GM19452 (cell line): Measurements from ENCODE around the gene IDI1.
"Not testable (repeated sequence)": the region's sequence is repeated elsewhere in the genome, so short reads cannot be mapped to it uniquely, and the experiment has no call there.

Experiments used
- ATAC-seq: cut with Tn5 transposase; IDR thresholded peaks from one replicate; pipeline ENCODE4 v1.9.1; 2021; ENCODE audit not compliant: unreplicated experiment

Gene IDI1

DNA sequence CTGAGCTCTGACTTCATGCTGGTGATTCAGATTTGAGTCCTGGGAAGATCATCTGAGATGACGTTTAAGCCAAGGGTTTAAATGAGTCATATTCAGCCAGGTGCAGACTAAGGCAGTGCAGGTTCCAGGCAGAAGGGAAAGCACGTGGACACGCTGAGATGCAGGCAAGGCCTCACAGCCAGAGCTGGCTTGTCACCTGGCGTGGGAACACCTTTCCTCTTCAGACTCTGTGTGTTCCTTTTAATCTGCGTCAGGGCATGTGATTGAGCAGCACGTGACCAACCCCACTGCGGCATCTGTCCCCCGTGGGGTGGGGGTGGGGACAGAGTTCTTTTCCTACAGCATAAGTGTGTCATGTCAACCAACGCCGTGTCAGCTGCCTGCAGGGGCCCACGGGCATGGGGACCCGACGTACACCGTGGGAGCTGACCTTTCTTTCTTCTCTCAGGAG is 12.6 kb downstream of the IDI1 start:
- peak; percentile 52 for ATAC-seq

DNA sequence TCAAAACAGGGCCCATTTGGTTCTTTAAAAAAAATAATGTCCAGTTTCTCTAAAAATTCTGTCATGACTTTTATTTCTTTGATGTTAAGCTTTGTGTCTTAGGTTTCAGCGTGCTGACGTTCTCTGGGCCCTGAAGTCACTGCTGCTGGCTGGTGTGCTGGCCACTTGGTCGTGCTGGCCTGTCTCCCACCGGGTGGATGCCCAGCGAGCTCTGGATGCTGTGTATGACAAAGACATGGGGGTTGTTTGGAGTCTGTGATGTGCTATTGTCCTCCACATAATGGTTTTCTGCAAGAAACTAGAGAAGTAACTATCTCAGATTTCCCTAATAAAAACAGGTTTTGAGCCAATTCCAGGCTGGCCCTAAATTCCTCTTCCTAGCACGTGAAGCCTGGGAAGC is 13.7 kb downstream of the IDI1 start:
- ATAC-seq = no peak

DNA sequence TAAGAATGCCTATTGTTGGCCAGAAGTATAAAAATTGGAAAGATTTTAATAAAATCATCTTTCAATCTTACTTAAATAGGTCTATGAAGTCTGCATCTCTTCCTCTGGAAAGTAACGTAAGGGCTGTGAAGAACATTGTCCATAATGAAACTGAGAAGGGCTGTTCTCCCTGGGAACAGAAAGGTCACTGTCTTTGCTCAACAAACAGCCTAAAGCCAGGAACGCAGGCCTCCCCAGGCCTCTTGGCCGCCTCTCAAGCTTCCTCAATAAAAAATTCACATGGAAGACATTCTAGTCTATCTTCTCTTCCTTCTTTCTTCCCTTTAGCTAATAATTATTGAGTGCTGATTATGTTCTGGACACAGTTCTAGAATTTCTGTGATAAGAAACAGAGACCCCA is 14.2 kb downstream of the IDI1 start:
- ATAC-seq = no peak

DNA sequence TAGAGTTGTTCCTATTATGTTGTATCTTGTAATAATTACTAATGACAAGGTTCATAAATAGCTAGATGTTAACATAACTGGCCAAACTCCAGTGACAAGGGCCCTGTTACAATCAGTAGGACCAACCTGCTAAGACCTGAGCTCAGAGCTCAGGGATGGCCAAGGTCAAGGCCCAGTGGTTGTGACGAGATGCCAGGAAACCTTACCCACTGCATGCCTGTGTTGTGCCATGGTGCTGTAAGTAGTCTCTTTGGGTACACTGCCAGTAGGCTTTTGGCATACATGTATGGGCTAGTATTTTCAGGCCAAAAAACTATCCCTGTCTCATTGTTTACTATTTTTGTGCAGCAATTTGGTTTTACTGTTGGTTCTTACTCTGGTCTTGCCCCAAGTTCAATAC is 15.3 kb downstream of the IDI1 start:
- ATAC-seq = no peak

DNA sequence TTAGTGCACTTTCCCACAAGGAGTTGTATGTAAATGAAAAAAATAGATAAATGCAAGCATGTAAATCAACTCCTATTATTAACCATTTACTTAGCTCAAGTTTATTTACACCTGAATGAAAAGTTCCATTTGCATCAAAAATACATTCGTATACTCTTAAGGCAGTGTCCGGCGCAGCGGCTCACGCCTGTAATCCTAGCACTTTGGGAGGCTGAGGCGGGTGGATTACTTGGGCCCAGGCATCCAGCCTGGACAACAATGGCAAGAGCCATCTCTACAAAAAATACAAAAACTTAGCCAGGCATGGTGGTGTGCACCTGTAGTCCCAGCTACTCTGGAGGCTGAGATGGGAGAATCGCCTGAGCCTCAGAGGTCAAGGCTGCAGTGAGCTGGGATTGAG is 19.1 kb downstream of the IDI1 start:
- ATAC-seq = no peak

DNA sequence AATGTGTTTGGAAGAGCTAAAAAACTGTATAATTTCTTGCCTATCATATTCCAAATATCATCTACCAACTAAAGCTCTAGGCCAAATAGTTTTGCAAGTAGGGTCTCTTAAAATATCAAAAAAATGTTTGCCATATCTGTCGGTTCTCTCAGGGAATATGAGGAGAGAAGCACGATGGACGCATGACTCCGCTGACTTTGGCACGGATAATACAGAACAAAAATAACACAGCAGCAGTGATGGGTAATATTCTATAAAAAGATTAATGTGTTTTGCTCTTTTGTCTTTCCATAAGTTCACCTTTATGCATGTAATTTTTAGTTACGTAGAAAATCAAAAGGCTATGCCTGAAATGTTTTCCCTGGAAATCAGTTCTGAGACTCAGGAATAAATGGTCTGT is 22.3 kb downstream of the IDI1 start:
- no peak for ATAC-seq

DNA sequence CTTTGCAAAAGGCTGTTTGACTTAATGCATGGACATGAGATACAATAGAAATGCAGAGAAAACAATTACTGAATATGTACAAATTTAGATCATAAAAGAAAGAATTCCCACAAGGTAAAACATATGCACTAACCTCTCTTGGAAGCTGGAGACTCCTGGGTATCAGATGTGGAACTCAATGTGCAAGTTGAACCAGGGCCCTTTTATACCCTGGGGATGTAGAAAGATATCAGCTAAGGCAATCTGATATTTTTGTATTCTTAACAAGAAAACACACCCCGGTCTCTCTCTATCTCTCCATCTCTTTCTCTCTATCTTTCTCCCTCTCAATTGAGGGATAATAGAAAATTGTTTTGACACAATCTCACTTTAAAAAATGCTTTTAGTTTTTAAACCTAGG is 23.2 kb downstream of the IDI1 start, which contains the start of gene IDI2:
Gene IDI2, minus strand, starts transcription at position 177 of the 400 bp plus-strand sequence. CDS start 1,136 bp downstream, outside the sequence.
- ATAC-seq = no peak

DNA sequence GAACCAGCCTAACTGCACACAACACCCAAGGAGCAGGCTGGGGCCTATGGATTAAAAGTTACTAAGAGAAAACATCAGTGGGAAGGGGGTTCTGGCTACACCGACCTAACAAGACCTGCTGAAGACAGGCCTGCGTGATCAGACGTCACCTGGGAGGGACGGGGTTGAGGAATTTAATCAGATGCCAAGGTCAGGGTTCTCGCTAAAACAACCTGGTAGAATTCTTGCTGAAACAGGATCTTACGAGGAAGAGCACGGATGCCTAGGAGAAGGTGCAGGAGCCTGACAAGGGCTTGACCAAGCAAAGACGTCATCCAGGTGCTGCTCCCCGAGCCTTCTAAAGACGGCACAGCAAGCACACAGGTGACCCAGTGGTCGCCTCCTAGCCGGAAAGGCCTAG is 24.8 kb downstream of the IDI1 start:
- no peak for ATAC-seq

DNA sequence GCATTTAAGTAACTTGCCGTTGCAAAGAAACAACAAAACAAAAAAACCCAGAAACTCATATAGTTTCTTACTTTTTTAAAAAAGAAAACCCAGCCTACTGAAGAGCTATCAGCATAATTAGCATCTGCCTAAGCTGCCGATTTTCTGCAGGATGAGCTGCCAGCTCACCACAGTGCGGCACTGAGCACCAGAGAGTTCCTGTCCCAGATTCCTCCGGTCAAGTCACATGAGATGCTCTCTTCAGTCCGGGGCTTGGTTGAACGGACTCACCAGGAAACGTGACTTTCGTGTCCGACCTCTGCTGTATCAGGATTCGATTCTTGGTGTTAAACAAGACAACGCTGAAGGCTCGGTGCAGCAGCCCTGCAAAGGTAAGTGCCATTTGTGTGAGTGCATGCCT is 26.5 kb downstream of the IDI1 start:
- no peak for ATAC-seq

DNA sequence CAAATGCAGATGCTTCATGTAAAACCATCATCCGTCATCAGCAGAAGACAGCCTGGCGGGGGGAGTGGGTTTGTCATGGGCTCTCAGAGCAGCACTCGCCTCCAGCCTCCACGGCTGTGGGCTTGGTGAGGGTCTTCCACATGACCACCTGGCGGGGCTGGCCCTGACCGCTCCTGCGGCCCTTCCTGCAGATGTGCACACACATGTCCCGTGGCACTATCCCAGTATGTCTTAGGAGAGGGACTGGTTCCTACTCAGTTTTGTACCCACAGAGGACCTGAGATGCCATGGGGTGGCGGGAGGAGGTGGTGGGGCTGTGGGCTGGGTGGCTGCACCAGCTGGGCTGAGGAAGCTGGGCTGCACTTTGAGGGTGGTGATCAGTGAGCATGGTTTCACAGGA is 28.0 kb downstream of the IDI1 start:
- ATAC-seq = no peak

DNA sequence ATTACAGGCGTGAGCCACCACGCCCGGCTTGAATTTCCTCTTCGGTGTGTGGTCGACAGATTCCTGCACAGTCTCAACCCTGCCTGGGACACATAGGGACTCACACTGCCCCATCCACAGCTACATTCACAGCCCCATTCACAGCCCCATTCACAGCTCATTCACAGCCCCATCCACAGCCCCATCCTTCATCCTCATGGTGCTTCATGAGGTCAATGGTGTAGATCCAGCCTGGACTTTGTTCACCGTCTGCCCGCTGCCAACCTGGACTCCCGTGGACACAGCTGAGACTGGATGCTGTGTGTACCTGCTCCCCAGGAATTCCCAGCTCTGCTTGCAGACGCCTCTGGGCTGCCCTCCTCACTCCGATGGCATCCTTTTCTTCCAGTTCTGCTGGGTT is 28.5 kb downstream of the IDI1 start:
- ATAC-seq = no peak

DNA sequence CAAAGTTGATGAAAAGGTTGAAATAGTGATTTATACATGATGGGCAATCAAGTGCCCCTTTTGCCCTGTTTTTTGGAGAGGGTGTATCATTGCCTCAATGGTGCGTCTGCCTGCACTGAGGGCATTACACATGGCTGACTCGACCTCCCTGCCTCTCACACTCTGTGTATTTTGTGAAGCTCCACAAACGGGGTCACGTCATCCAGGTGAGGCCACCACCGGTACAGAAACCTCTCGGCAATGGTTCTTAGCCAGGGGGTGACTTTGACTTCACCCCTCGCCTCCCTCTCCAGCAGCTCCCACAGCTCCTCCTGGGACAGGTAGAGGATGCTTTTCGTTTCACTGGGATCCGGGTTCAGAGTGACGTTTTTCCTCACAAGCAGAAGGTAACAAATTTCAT is 29.6 kb downstream of the IDI1 start:
- ATAC-seq = no peak

DNA sequence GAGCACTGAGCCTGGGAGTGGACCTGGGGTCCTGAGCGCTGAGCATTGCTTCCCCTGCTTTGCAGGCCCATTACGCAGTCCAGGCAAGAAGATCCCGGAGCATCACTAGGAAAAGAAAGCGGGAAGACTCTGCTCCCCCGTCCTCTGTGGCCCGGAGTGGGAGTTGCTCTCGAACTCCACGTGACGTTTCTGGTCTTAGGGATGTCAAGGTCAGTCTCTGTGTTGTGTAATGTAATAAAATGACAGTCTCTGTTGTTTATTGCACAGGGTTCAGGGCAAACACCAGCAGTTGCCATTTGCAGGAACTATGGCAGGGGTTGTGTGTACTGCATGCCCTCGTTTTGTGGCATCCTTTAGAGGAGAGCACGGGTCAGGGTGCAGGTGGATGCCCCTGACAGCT is 33.2 kb downstream of the IDI1 start:
- ATAC-seq = no peak

DNA sequence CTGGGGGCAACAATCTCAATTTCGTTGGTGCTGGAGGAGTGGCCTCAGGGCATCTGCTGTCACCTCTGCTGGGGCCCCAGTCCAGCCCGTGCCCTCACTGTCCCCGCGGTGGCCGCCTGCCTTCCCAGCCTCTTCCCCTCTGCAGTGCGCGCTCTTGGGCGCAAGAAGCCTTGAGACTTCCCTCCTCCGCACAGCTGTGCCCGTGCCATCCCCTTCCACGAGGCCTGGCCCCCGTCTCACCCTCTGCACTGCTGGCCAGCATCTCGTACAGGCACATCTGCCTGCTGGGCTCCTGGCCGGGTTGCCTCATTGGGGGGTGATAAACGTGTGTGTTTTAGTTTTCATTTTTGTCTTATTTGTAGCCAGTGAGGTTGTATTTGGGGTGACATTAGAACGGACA is 37.2 kb downstream of the IDI1 start:
- no peak for ATAC-seq

DNA sequence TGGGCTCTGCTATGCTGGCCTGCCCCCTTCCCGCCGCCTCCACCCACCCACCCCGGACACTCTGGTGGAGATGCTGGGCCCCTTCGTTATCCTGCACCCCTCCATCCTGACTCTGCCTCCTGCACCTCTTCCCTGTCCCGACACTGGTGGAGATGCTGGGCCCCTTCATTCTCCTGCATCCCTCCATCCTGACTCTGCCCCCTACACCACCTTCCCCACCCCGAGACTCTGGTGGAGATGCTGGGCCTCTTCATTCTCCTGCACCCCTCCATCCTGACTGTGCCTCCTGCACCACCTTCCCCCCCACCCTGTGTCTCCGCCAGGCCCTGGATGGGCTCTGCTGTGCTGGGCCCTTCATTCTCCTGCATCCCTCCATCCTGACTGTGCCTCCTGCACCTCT is 38.2 kb downstream of the IDI1 start:
- no peak for ATAC-seq

DNA sequence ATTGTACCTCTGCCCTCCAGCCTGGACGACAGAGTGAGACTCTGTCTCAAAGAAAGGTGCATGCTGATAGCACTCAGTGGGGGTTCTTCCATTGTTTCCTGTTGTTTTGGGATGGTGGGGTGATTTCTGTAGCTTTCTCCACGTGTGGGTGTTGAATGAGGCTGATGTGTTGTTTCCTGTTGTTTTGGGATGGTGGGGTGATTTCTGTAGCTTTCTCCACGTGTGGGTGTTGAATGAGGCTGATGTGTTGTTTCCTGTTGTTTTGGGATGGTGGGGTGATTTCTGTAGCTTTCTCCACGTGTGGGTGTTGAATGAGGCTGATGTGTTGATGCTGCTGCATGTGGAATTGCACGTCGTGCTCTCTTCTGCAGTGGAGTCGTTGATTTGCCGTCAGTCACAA is 39.0 kb downstream of the IDI1 start:
- not testable (repeated sequence) for ATAC-seq

DNA sequence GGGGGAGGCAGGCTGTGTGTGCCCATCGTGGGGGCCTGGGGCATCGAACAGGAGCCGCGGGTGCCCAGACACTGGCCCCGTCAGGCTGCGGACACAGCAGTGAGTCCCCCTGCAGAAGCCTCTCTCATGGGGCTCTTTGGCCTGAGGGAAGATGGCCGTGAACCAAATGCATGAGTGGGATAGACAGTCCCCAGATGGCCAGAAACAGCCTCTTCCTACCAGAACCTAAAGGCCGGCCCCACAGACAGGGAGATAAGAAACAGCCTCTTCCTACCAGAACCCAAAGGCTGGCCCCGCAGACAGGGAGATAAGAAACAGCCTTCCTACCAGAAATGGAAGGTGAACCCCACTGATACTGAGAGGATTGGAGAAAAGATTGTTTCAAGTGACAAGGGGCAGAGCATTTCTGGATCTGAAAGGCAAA is 39.8 kb downstream of the IDI1 start:
- no peak for ATAC-seq

DNA sequence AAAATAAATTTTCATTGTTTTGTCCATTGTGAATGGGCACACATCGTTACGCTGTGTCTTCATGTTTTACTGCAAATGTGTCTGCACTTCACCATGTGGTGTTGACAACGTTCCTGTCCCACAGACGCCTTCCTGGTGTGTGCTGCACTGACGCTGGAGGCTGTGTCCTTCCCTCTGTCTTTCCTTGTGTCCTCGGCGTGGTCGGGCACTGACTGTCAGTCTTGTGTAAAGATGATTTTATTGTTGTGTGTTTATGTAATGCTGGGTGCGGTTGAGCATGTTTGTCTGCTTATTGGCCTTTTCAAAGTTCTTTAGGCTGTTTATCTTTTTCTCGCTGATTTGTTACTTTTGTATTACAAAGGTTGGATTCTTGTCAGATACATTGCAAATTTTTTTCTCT is 41.3 kb downstream of the IDI1 start:
- ATAC-seq = no peak

DNA sequence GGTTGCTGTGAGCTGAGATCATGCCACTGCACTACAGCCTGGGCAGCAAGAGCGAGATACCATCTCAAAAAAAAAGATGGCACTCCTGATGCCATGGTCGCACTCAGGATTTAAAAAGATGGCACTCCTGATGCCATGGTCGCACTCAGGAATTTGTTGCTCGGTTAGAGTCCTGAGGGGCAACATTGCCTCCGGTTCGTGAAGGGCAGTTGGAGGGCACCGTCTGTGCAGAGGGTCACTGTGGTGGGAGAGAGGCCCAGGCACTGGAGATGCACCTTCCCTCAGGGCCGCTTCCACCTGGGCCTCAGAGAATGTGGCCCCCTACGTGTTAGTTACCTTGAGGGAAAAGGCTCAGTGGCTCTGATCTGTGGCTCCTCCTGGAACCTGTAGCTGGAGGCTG is 42.3 kb downstream of the IDI1 start:
- ATAC-seq = no peak

DNA sequence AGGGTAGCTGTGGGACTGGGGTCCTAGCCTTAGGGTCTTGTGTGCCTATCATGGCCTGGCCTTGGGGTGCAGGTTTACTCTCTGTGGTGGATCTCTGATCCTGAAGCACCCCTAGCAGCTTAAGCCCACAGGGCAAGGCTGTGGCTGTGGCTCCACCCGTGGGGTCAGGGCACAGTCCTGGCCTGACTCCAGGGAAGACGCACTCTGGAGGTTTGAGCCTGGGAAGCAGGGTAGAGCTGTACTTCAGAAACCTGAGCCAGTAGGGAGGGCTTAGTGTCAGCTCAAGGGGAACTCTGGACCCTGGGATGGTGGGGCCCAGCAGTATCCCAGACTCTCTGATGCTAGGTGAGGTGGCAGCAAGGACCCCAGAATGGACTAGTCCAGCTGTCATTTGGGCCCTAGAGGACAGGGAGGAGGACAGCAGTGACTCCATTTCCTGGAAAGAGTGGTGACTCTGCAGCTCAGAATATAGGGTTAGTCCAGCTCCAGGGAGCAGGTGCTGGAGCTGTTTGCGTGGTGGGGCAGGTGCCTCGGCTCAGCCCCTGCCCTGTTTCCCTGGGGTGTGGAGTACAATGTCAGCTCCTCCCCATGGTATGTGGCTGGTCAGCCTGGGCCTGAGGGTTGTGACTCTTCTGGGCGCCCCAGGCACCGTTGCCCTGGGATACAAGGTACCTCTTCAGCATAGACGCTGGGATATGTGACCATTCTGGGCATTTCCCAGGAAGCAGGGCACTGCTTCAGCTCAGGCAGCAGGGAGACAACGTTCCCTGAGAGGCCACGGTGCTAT is 44.8 kb downstream of the IDI1 start:
- ATAC-seq = no peak

DNA sequence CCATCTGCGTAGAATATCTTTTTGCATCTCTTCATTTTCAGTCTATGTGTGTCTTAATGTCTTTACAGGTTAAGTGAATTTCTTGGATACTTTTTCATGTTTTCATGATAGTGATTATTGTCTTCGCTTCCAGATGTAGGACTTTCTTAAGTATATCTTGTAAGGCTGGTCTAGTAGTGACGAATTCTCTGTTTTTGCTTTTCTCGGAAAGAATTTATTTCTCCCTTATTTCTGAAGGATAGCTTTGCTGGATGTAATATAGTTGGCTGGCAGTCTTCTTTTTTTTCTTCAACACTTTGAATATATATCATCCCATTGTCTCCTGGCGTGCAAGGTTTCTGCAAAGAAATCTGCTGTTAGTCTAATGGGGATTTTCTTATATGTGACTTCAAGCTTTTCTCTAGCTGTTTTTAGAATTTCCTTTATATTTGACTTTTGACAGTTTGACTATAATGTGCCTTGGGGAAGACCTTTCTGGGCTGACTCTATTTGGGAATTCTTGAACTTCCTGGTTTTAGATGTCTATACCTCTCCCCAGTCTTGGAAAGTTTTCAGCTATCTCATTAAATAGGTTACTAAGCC is 46.4 kb downstream of the IDI1 start:
- ATAC-seq = no peak

DNA sequence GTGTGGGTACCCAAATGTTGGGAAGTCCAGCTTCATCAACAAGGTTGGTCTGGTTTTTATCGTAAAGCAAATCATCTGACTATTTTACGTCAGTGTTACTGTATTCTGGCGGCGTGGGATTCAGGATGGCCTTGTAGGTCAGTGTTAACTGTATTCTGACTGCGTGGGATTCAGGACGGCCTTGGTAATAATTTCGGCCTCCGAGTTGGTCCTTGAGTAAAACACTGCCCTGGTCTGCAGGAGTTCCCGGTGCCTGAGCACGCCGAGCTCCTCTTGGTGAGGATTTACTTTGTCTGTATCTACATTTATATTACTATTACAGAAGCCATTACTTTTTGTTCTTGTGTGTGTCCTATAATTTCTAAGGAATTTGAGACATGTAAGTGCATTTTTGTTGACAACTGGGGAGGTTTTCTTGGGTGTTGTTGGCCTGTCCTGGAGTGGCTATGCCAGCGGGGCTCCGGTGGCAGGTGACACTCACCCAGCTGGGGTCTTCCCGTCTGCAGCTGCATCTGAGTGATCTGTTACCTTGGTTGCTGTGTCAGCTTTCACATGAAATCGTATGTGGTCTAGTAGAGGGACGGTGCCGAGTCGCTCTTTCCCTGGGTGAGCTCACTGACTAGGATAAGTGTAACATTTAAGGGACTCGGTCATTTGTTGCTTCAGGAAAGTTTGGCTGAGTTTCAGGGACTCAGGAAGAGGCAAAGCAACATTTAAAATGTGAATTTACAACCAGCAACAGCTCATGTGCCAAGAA is 51.5 kb downstream of the IDI1 start:
- no peak for ATAC-seq
